HCT116 (cell line): ENCODE measurements around the gene ZNF784. TPM values are rescaled to one million over a fixed set of nuclear protein-coding genes. Genes with fewer than 3 reads are reported as not detected.

ENCODE experiments used
- ATAC-seq: fragments of 200-7000 bp; cut with Tn5 transposase; 2 replicates; pipeline ENCODE4 v1.9.1; 2020; ENCODE audit warnings: mild to moderate bottlenecking, moderate library complexity
- BruUV-seq: library from RNA; stranded (reverse); fragments of 400-500 nt; replicated peaks from 2 replicates; lab custom pipeline; 2021; lab: Mats Ljungman, UMichigan
- CTCF ChIA-PET: fragments of 300-600 bp; sonication (Branson Sonifier 250); formaldehyde crosslinking; loops from one replicate; lab custom pipeline; 2021; ENCODE audit warnings: antibody characterized with exemption; lab: Charles Lee
- POLR2A ChIA-PET: fragments of 300-600, 350-600 bp; sonication (Branson Sonifier 250); formaldehyde crosslinking; loops from one replicate; lab custom pipeline; 2021; ENCODE audit warnings: antibody characterized with exemption; lab: Charles Lee
- RAD21 ChIA-PET, 2 experiments: fragments of 300-600 bp; sonication (Branson Sonifier 250); formaldehyde crosslinking; loops; one replicate each; lab custom pipeline; 2023; ENCODE audit warnings: low total read pairs in 2 of 2; ENCODE audit not compliant: uncharacterized antibody in 2 of 2, unreplicated experiment in 2 of 2, low non-redundant PET in 1 of 2; lab: Charles Lee
- DNase-seq: peaks from one replicate; pipeline ENCODE4 v3.0.0-alpha.2; 2010; ENCODE audit warnings: low read depth, low spot score
- H2AFZ ChIP-seq: fragments of 200-600 bp; shearing (Covaris generic), sonication (generic); 2 replicates; pipeline ENCODE4 v1.6.1; 2017; ENCODE audit warnings: low read depth, mixed run types, mixed read lengths, antibody characterized with exemption, low read length; ENCODE audit not compliant: poor library complexity, severe bottlenecking
- H3K27ac ChIP-seq: 2 replicates; pipeline ENCODE4 v1.5.1; 2012; ENCODE audit warnings: low read depth, low read length
- H3K27me3 ChIP-seq: fragments of 200-600 bp; sonication (generic); 2 replicates; pipeline ENCODE4 v1.6.1; 2016; ENCODE audit warnings: mixed run types, low read length, mixed read lengths; ENCODE audit not compliant: insufficient read depth
- H3K36me3 ChIP-seq, 2 experiments: fragments of 200-500 bp in 1 of 2; fragments of 200-600 bp in 1 of 2; sonication (Bioruptor generic) in 1 of 2; sonication (generic) in 1 of 2; 2 replicates each; pipeline versions ENCODE4 v1.5.1 to v1.6.1; 2014 to 2016; ENCODE audit warnings: low read length in 2 of 2, inconsistent platforms in 1 of 2, mixed read lengths in 1 of 2, mixed run types in 1 of 2; ENCODE audit not compliant: insufficient read depth in 2 of 2, control insufficient read depth in 1 of 2
- H3K4me1 ChIP-seq, 2 experiments: fragments of 200-600 bp in 1 of 2; sonication (generic) in 1 of 2; 2 replicates each; pipeline versions ENCODE4 v1.5.1 to v1.6.1; 2012 to 2017; ENCODE audit warnings: low read length in 2 of 2, inconsistent platforms in 1 of 2, mild to moderate bottlenecking in 1 of 2, mixed read lengths in 1 of 2, mixed run types in 1 of 2, moderate library complexity in 1 of 2; ENCODE audit not compliant: insufficient read depth in 2 of 2, control insufficient read depth in 1 of 2
- H3K4me2 ChIP-seq: fragments of 200-600 bp; sonication (generic); 2 replicates; pipeline ENCODE4 v1.6.1; 2017; ENCODE audit warnings: mixed run types, low read length, mixed read lengths
- H3K4me3 ChIP-seq, 2 experiments: fragments of 200-600 bp in 1 of 2; sonication (generic) in 1 of 2; replicated peaks in 1 of 2; 2 replicates each; pipeline ENCODE4 v1.5.1; 2011 to 2016; ENCODE audit warnings: low read length in 2 of 2, control low read depth in 1 of 2, low read depth in 1 of 2, mild to moderate bottlenecking in 1 of 2, mixed read lengths in 1 of 2, mixed run types in 1 of 2
- H3K79me2 ChIP-seq: fragments of 200-600 bp; sonication (generic); 2 replicates; pipeline ENCODE4 v1.6.1; 2017; ENCODE audit warnings: mild to moderate bottlenecking, mixed run types, low read length, moderate library complexity, mixed read lengths; ENCODE audit not compliant: insufficient read depth
- H3K9ac ChIP-seq: fragments of 200-600 bp; sonication (generic); 2 replicates; pipeline ENCODE4 v1.6.1; 2016; ENCODE audit warnings: low read length, mixed read lengths
- H3K9me2 ChIP-seq: fragments of 200-600 bp; sonication (generic), shearing (Covaris generic); 2 replicates; pipeline ENCODE4 v1.6.1; 2017; ENCODE audit warnings: mixed run types, mild to moderate bottlenecking, moderate library complexity; ENCODE audit not compliant: insufficient read depth
- H3K9me3 ChIP-seq, 2 experiments: fragments of 200-500 bp in 1 of 2; fragments of 200-600 bp in 1 of 2; sonication (Bioruptor generic) in 1 of 2; sonication (generic) in 1 of 2; 2 replicates each; pipeline ENCODE4 v1.6.1; 2014 to 2017; ENCODE audit warnings: low read length in 2 of 2, mixed read lengths in 2 of 2, inconsistent platforms in 1 of 2, low read depth in 1 of 2, mild to moderate bottlenecking in 1 of 2, mixed run types in 1 of 2, moderate library complexity in 1 of 2; ENCODE audit not compliant: control insufficient read depth in 1 of 2, insufficient read depth in 1 of 2
- H4K20me1 ChIP-seq: fragments of 200-600 bp; sonication (generic), shearing (Covaris generic); 2 replicates; pipeline ENCODE4 v1.6.1; 2017; ENCODE audit warnings: mixed run types, mild to moderate bottlenecking, moderate library complexity; ENCODE audit not compliant: insufficient read depth
- CEBPB ChIP-seq: IDR thresholded peaks from 2 replicates; pipeline ENCODE4 v1.6.1; 2012; ENCODE audit warnings: low read depth
- EZH2 ChIP-seq: fragments of 200-600 bp; sonication (generic); IDR thresholded peaks from 2 replicates; pipeline ENCODE4 v1.6.1; 2017; ENCODE audit warnings: antibody characterized with exemption, mixed run types
- EZH2phosphoT487 ChIP-seq: fragments of 200-600 bp; IDR thresholded peaks from 2 replicates; pipeline ENCODE4 v1.6.1; 2018; ENCODE audit warnings: antibody characterized with exemption, borderline replicate concordance
- FOSL1 ChIP-seq: IDR thresholded peaks from 2 replicates; pipeline ENCODE4 v1.6.1; 2012; ENCODE audit warnings: low read depth
- JUND ChIP-seq: IDR thresholded peaks from 2 replicates; pipeline ENCODE4 v1.6.1; 2012
- POLR2A ChIP-seq: IDR thresholded peaks from 2 replicates; pipeline ENCODE4 v1.7.0; 2011; ENCODE audit warnings: borderline replicate concordance; ENCODE audit not compliant: insufficient read depth, insufficient read length; ENCODE audit errors: extremely low read depth
- POLR2AphosphoS5 ChIP-seq: IDR thresholded peaks from 2 replicates; pipeline ENCODE4 v1.6.1; 2011; ENCODE audit warnings: mild to moderate bottlenecking, low read depth, low read length, moderate library complexity
- SIN3A ChIP-seq: IDR thresholded peaks from 2 replicates; pipeline ENCODE4 v1.6.1; 2012; ENCODE audit warnings: low read depth
- TCF7L2 ChIP-seq: IDR thresholded peaks from 2 replicates; pipeline ENCODE4 v1.7.0; 2011; ENCODE audit warnings: borderline replicate concordance, inconsistent platforms; ENCODE audit not compliant: insufficient read depth, insufficient read length; ENCODE audit errors: extremely low read depth
- YY1 ChIP-seq: IDR thresholded peaks from 2 replicates; pipeline ENCODE4 v1.6.1; 2011; ENCODE audit warnings: low read length, low read depth, moderate library complexity, mild to moderate bottlenecking; ENCODE audit not compliant: insufficient replicate concordance; ENCODE audit errors: extremely low read depth
- ZBTB33 ChIP-seq: IDR thresholded peaks from 2 replicates; pipeline ENCODE4 v1.6.1; 2011; ENCODE audit warnings: mild to moderate bottlenecking, low read length, moderate library complexity; ENCODE audit not compliant: insufficient replicate concordance; ENCODE audit errors: extremely low read depth
- intact Hi-C: fragments of 100-400 bp; cut with micrococcal nuclease; formaldehyde crosslinking; loops from 2 replicates; pipeline ENCODE4 v1.10.0; 2022
- total RNA-seq: library from RNA; stranded (reverse); gene quantifications from one replicate; pipeline ENCODE4 v1.2.1, GENCODE V29; 2021; ENCODE audit not compliant: unreplicated experiment

Gene ZNF784
- total RNA-seq, 1 experiment from 2014 or later, result 5.3 TPM

GRCh38 chr19:55651236-55651635 is 26.9 kb upstream of the ZNF784 start:
- Histone ChIP-seq H3K9me3 (no peaks in the 10 kb centered on the region), H2AFZ (no peak overlapping the region), H3K9ac (no peak overlapping the region), H3K27me3 (no peaks in the 10 kb centered on the region), H3K27ac (no peak overlapping the region), H3K36me3 (no peaks in the 10 kb centered on the region), H3K79me2 (peaks cover 10% of the 10 kb centered on the region), H4K20me1 (no peaks in the 10 kb centered on the region), H3K9me2 (no peaks in the 10 kb centered on the region), H3K4me2 (no peak overlapping the region), H3K4me3 (no peak overlapping the region), H3K4me1 (peaks cover 6 to 12% of the 10 kb centered on the region in 2 experiments; a peak in 3 of 4 replicates)
- CTCF ChIA-PET, result no interaction called here
- no peak for ATAC-seq
- no peak for TF ChIP-seq YY1
- TF ChIP-seq SIN3A, result no peak
- no peak for TF ChIP-seq CEBPB
- no peak for TF ChIP-seq JUND
- TF ChIP-seq TCF7L2, result no peak
- no peak for TF ChIP-seq ZBTB33
- TF ChIP-seq POLR2A, result no peak
- no peak for TF ChIP-seq EZH2
- TF ChIP-seq FOSL1, result no peak
- TF ChIP-seq EZH2phosphoT487, result no peak
- no peak for TF ChIP-seq POLR2AphosphoS5
- intact Hi-C loops, result no loop called here
- no peak for DNase-seq
- BruUV-seq, result no TSS peak
- POLR2A ChIA-PET, result no interaction called here
- RAD21 ChIA-PET, result no interaction called here
